ENCODE measurements around the gene GPX2.

DNA sequence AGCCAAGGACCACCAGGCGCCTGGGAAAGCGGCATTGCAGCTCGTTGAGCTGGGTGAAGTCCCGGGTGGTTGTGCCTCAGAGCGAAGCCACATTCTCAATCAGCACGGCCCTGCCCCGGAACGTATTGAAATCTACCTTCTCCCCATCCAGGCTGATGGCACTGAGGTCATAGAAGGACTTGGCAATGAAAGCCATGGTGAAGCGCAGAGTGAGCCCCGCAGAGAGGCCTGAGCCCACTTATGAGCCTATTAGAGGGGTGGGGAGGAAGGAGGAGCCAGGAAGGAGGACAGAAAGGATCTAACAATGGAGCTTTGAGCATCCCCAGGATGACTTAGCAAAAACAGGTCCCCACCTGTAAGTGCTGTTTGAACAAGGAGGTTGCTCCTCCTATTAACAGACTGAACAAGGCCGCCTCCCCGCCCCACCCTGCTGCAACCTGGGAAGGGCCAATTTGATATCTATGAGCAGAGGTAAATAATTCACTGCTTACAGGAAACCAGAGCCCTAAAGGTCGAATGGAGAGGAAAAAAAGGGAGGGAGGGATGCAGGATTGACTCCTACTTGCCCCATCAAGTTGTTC is at the start of gene GPX2:
- no peak for TF ChIP-seq ZNF274 (IDR thresholded peaks at IDR 0.05; ENCODE audit: low read length)
- no peak for TF ChIP-seq ZNF274 (tag by site-specific recombination; IDR thresholded peaks at IDR 0.05; ENCODE audit: borderline replicate concordance)
- no peak for TF ChIP-seq ZNF837 (tag by site-specific recombination; IDR thresholded peaks at IDR 0.05)
- TF ChIP-seq, protein P1, sequence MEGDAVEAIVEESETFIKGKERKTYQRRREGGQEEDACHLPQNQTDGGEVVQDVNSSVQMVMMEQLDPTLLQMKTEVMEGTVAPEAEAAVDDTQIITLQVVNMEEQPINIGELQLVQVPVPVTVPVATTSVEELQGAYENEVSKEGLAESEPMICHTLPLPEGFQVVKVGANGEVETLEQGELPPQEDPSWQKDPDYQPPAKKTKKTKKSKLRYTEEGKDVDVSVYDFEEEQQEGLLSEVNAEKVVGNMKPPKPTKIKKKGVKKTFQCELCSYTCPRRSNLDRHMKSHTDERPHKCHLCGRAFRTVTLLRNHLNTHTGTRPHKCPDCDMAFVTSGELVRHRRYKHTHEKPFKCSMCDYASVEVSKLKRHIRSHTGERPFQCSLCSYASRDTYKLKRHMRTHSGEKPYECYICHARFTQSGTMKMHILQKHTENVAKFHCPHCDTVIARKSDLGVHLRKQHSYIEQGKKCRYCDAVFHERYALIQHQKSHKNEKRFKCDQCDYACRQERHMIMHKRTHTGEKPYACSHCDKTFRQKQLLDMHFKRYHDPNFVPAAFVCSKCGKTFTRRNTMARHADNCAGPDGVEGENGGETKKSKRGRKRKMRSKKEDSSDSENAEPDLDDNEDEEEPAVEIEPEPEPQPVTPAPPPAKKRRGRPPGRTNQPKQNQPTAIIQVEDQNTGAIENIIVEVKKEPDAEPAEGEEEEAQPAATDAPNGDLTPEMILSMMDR (tag by site-specific recombination; IDR thresholded peaks at IDR 0.05): no peak
- TF ChIP-seq ZNF585B (tag by site-specific recombination; IDR thresholded peaks at IDR 0.05): no peak
- TF ChIP-seq, protein P2, sequence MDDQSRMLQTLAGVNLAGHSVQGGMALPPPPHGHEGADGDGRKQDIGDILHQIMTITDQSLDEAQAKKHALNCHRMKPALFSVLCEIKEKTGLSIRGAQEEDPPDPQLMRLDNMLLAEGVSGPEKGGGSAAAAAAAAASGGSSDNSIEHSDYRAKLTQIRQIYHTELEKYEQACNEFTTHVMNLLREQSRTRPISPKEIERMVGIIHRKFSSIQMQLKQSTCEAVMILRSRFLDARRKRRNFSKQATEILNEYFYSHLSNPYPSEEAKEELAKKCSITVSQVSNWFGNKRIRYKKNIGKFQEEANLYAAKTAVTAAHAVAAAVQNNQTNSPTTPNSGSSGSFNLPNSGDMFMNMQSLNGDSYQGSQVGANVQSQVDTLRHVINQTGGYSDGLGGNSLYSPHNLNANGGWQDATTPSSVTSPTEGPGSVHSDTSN (CRISPR knock-in tag; IDR thresholded peaks at IDR 0.05): no peak
- no peak for TF ChIP-seq ZNF37A (tag by site-specific recombination; IDR thresholded peaks at IDR 0.05)
- TF ChIP-seq, protein P3, sequence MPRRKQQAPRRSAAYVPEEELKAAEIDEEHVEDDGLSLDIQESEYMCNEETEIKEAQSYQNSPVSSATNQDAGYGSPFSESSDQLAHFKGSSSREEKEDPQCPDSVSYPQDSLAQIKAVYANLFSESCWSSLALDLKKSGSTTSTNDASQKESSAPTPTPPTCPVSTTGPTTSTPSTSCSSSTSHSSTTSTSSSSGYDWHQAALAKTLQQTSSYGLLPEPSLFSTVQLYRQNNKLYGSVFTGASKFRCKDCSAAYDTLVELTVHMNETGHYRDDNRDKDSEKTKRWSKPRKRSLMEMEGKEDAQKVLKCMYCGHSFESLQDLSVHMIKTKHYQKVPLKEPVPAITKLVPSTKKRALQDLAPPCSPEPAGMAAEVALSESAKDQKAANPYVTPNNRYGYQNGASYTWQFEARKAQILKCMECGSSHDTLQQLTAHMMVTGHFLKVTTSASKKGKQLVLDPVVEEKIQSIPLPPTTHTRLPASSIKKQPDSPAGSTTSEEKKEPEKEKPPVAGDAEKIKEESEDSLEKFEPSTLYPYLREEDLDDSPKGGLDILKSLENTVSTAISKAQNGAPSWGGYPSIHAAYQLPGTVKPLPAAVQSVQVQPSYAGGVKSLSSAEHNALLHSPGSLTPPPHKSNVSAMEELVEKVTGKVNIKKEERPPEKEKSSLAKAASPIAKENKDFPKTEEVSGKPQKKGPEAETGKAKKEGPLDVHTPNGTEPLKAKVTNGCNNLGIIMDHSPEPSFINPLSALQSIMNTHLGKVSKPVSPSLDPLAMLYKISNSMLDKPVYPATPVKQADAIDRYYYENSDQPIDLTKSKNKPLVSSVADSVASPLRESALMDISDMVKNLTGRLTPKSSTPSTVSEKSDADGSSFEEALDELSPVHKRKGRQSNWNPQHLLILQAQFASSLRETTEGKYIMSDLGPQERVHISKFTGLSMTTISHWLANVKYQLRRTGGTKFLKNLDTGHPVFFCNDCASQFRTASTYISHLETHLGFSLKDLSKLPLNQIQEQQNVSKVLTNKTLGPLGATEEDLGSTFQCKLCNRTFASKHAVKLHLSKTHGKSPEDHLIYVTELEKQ (tag by site-specific recombination; IDR thresholded peaks at IDR 0.05; ENCODE audit: borderline replicate concordance): no peak
- no peak for TF ChIP-seq YY1 (tag by site-specific recombination; IDR thresholded peaks at IDR 0.05)
- TF ChIP-seq ZBTB21 (tag by site-specific recombination; IDR thresholded peaks at IDR 0.05): no peak
- no peak for TF ChIP-seq ZNF792 (tag by site-specific recombination; IDR thresholded peaks at IDR 0.05)
- no peak for TF ChIP-seq YY2 (tag by site-specific recombination; IDR thresholded peaks at IDR 0.05)

Measured in HEK293 (cell line).